Daoy (cell line): ENCODE results near the gene PLEKHM3. TPM values are rescaled to one million over a fixed set of nuclear protein-coding genes. Genes with fewer than 3 reads are reported as not detected.

Experiments used
- DNase-seq: peaks from one replicate; pipeline ENCODE4 v3.0.0-alpha.2; 2015; ENCODE audit warnings: low read depth
- total RNA-seq: library from RNA; depleted of rRNA; stranded (reverse); fragments of >200 nt; shearing (Covaris generic); gene quantifications from 2 replicates; pipeline ENCODE4 v1.2.3, GENCODE V29; 2014

The PLEKHM3 gene
- total RNA-seq, 1 experiment from 2014 or later, result 6.4 TPM

- peak; percentile 48 for DNase-seq
Observed at GRCh38 chr2:207993151-207993763, 32.1 kb downstream of the PLEKHM3 start.

- DNase-seq, result no peak
Observed at GRCh38 chr2:207991944-207992343, 33.4 kb downstream of the PLEKHM3 start.

GRCh38 chr2:207990784-207991183, 34.5 kb downstream of the PLEKHM3 start:
- no peak for DNase-seq

- no peak for DNase-seq
Observed at GRCh38 chr2:207988975-207989374, 36.4 kb downstream of the PLEKHM3 start.

- DNase-seq, result no peak
Observed at GRCh38 chr2:207987025-207987716, 38.2 kb downstream of the PLEKHM3 start.

- DNase-seq, result no peak
Observed at GRCh38 chr2:207984765-207985480, 40.4 kb downstream of the PLEKHM3 start.

GRCh38 chr2:207983641-207984042, 41.7 kb downstream of the PLEKHM3 start:
- DNase-seq, result no peak

GRCh38 chr2:207978177-207978948, 47.0 kb downstream of the PLEKHM3 start:
- DNase-seq, result no peak

GRCh38 chr2:207975921-207976320, 49.4 kb downstream of the PLEKHM3 start:
- DNase-seq, result no peak

- no peak for DNase-seq
Observed at GRCh38 chr2:207974216-207974605, 51.1 kb downstream of the PLEKHM3 start.

GRCh38 chr2:207970826-207971180, 54.5 kb downstream of the PLEKHM3 start:
- DNase-seq, result no peak

- no peak for DNase-seq
Observed at GRCh38 chr2:207970147-207970825, 55.0 kb downstream of the PLEKHM3 start.

GRCh38 chr2:207969249-207969648, 56.1 kb downstream of the PLEKHM3 start:
- no peak for DNase-seq

GRCh38 chr2:207967121-207967520, 58.2 kb downstream of the PLEKHM3 start:
- no peak for DNase-seq

- no peak for DNase-seq
Observed at GRCh38 chr2:207960911-207961310, 64.4 kb downstream of the PLEKHM3 start.

GRCh38 chr2:207960090-207960489, 65.2 kb downstream of the PLEKHM3 start:
- DNase-seq, result no peak

- DNase-seq, result no peak
Observed at GRCh38 chr2:207956771-207957170, 68.6 kb downstream of the PLEKHM3 start.

- no peak for DNase-seq
Observed at GRCh38 chr2:207955456-207955855, 69.9 kb downstream of the PLEKHM3 start.

GRCh38 chr2:207953354-207953753, 72.0 kb downstream of the PLEKHM3 start:
- DNase-seq, result no peak

- no peak for DNase-seq
Observed at GRCh38 chr2:207952564-207953345, 72.6 kb downstream of the PLEKHM3 start.
